GM18909 (cell line): Measurements from ENCODE around the gene MAST4.
A peak's percentile ranks its signal among the peaks of the same experiment; 100 is the strongest.

Source experiments
- ATAC-seq: cut with Tn5 transposase; IDR thresholded peaks from one replicate; pipeline ENCODE4 v1.9.1; 2021; ENCODE audit warnings: mild to moderate bottlenecking; ENCODE audit not compliant: unreplicated experiment, poor library complexity

Gene MAST4

DNA sequence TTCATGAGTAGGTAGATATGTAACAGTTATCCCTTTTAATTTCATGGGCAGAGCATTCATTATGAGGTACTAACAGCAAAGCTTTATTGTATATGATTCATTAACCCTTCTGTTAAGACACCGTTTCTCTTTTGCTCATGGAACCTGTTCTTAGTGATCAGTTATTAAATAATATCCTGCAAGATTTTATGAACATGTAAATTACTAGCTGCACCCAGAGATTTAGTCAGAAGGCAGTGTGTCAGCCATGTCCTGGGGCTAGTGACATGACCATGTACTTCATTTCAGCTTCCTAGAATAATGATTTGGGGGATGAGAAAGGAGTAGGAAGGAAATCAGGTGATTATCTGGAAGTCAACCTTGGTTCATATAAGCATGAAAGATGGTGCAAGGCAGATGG is 7.0 kb downstream of the MAST4 start:
- ATAC-seq = no peak

DNA sequence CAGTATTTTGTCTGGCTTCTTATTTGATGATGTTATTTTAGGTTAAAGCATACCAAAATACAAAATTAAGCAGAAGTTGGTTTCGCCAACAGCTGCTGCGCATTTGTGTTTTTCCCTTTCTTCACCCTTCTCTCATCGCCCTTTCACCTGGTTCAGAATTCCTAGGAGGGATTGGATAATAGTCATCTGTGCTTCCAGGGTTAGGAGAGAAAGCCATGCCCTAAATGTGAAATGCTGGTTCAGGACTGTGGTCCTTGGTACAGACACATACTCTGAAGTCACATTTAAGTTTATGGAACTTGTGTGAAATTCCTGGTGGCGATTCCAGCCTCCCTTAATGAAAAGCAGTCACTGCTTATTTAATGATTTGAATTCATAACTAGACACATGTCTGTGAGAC is 7.7 kb downstream of the MAST4 start:
- no peak for ATAC-seq

DNA sequence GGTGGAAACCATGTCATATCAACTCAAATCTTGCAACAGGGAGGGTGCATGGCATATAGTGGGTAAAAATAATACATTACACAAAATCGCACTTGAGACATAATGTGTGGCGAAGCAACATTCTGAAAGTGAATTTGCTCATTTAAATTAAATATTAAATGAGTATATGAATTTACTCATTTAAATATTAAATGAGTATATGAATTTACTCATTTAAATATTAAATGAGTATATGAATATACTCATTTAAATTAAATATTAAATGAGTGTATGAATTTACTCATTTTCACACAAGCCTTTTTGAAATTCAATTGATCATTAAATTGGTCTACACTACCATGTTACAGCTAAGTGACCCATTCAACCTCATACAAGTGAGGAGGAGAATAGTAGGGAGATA is 10.5 kb downstream of the MAST4 start:
- ATAC-seq = no peak

DNA sequence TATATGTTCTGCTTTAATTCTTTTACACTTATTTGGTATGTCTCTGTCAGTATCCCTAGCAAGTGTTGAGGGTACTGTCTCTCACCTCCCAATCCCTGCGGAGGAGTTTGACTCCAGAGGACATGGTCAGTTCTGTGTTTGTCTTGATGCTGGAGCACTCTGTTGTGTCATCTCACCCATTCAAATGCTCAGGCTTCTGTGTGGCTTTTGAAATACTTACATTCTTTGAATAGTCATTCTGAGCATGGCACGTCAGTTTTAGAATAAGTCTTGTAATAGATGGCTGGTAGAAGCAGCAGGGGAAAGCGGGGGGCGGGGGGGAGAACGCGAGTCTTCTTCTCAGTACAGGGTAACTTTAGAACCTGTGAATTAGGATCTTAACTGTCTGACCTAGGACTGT is 12.3 kb downstream of the MAST4 start:
- ATAC-seq = no peak

DNA sequence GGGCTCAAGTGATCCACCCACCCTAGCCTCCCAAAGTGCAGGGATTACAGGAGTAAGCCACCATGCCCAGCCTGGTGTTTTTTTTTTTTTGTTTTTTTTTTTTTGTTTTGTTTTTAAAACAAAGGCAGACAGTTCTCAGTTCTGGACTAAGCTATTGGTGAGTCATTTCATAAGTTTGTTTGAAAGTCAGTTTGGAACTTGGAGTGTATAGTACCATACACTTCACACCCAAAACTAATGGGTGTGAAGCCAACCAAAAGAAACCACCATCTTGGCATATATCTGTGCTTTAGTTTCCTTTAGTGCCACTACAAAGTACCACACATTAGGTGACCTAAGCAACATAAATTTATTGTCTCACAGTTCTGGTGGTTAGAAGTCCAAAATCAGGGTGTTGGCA is 13.4 kb downstream of the MAST4 start:
- ATAC-seq = no peak

DNA sequence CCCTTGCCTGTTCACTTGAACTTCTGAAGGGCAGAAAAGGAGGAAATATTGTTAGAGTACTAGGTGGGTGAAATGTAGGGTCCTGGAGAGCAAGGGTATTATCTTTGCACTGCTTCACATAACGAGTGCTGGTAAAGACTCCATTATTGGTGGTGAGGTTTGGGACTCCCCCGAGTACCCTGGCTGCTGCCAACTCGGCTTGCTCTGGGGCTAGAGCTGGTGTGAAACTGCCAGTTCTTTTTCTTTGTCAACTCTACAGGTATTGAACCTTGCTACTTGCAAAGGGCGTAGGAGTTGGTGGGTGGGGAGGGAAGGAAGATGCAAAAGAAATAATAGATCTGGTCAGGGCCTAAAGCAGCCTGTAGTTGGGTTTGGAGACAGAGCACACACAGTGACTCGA is 16.0 kb downstream of the MAST4 start:
- ATAC-seq = no peak

DNA sequence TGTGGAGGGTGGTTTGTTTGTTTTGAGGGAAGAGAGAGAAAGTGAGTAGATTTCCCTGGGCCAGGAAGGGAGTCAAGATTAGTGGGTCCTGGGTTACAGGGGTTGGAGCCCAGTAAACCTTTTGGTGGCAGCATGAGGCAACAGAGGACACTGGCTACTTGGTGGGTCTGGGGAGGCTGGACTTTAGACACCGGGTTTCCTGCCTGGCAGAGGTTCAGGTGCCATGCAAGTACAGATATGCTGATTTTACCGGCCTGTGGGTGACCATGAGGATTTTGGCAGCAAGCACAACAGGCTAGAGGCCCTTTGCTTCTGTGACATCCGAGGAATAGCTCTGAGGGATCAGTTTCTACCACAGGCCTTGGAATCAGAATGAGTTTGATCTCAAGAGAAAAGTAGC is 18.9 kb downstream of the MAST4 start:
- ATAC-seq = no peak

DNA sequence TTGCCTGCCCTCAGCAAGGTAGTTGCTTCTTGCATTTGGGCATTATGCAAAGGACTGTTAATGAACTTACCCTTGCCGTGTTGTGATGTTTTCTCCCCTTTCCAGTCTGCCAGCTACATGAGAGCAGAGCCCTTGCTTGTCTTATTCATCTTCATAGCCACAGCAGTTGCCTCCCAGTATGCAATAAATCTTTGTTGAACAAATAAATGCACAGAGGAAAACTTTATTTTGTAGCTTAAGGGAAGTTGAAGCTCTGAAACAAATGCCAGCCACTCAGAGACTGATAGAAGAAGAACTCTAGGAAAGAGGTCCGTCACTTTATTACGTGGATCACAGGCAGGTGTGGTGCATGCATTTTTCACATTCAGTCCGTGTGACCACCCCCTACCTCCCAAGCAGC is 19.7 kb downstream of the MAST4 start:
- no peak for ATAC-seq

DNA sequence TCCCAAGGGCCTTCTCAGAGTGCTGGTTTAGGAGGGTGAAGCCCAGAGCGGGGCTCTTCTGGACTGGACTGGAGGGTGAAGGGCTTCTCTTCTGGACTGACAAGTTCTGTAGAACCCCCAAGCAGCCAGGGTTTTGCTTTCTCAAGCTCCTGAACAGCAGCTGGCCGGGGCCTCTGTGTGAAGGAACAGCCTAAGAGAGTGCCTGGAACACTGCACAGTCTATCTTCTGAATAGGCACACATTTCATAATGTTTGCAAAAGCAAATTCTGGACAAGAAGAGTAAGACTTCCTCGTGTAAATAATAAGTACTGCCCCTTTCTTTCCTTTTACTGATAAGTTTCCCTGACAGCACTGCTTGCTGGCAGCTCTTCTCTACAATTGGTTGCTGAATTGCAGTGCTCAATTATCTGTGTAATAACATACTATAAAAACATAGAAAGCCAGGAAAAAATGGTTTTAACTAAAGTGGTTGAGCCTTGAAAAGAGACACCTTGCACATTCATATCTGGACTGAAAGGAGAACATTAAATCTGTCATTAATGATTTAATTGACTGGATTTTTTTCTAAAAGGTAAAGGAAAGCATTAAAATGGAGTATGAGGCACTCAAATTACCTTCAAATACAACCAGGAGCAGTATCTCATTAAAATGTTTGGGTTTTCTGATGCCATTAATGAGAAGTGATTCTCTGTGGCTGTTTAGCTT is 20.5 kb downstream of the MAST4 start:
- peak; percentile 13 for ATAC-seq

DNA sequence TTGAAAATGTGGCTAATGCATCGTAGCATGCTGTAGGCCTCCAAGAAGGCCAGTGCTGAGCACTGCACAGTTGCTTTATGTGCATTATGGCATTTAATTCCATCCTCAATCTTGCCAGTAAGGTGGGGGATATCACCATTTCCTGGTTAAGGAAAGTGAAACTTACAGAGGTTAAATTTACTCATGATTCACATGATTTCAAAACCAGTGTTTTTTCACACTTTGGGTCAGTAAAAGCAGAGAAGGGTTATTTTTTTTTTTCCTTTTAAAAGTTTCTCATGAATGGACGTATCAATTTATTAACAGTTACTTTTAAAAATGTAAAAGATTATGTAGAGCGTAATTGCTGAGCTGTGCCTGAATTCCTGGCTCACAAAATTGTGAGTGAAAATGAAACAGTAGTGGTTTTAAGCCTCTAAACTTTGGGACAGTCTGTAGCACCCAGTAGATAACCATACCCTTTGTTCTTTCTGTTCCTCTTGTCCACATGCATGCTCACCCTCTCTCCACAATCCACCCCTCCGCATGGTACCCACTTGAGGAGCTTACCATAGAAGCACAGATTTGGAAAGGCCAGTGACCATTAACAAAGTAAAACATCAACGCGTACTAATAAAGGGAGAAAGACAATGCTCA is 21.2 kb downstream of the MAST4 start:
- peak; percentile 69 for ATAC-seq

DNA sequence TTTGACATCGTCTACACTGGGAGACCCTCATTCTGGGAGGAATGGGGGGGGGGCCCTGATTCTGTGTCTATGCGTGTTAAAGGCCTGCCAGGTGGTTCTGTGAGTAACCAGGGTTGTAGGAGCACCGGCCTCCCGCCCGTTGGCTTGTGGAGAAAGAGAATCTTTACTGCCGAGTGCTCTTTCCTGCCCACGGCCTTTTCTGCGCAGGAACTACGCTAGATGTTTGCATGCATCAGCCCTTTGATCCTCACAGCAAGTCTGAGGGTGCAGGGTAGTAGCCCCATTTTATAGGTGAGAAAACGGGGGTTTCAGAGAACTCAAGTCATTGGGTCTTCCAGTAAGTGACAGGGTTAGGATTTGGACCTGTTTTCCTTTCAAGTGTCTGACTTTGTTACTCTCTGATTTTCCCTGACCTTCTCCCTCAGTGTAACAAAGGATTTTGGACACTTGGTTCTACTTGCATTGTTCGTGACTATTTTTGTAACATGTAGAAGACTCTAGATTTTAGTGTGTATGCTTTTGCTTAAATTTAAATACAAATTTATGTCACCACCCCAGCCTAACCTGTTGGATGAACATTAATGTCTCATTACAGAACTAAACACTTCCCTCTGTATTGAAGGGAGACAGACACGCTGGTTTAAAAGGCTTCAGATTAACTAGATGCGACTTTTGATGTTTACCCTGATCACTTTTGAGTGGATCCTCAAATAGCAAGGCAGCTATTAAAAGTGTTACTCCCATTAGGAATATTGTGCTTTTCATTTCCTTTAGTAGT is 22.0 kb downstream of the MAST4 start:
- ATAC-seq = no peak

DNA sequence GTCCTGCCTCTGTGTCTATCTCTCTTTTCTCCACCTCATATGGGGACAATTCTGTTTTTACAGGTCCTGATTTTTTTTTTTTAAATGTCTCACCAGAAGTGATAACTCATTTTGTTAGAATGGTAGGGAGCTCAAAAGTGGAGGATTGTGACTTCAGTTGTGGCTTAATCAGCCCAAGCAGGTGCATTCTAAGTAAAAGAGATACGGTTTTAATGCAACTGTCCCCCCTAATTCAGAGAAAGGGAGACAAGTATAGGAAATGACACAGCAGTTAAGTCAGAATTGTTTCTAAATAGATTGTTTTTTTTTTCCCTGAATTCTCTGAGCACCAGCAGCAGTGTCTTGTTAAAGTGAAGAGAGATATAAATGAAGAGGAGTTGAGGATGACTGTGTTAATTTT is 24.5 kb downstream of the MAST4 start:
- ATAC-seq = no peak

DNA sequence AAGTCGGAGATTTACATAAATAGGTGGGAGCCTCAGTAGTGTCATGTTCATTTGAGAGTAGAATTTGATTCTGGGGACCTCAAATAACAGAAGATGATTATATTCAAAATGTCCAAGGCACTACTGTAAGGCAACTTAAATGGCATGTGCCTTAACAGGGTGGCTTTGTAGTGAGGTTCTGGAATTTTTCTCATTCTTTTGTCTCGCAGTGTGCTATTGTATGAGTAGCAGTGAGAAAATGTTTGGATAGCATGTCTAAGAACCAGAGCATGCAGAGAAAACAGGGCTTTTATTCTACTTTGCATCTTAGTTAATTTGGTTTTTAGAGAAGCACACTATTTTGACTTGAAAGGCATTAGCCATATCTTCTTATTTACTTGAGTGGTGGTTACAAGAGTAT is 25.0 kb downstream of the MAST4 start:
- no peak for ATAC-seq

DNA sequence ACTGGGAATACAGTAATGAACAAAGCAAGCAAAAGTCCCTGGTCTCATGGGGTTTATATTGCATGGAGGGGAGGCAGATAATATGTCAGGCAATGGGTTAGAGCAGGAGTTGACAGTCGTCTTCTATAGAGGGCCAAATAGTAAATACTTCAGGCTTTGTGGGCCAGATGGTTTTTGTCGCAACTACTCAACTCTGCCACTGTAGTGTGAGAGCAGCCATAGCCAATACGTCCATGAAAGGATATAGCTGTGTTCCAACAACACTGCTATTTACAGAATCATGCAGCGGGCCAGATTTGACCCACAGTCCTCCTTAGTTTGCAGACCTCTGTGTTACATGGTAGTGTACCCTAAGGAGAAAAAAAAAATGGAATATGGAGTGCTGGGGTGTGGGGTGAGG is 25.5 kb downstream of the MAST4 start:
- ATAC-seq = no peak

DNA sequence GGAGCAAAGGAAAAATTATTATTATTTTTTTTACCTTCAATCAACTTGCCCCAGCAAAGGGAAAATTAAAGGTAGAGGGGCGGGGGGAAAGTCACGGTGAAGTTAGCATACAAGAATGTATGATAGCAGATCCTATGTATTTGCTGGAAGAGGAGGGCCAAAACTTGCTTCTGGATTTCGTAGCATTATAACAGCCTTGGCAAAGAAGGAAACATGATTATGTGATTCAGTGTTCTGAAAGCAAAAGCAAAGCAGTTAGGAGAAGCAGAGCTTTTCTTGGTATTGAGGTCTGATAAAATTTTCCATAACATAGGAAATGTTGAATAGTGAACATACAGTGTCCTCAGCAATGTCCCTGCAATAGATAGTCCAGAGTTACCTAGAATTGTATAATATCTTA is 32.4 kb downstream of the MAST4 start:
- no peak for ATAC-seq

DNA sequence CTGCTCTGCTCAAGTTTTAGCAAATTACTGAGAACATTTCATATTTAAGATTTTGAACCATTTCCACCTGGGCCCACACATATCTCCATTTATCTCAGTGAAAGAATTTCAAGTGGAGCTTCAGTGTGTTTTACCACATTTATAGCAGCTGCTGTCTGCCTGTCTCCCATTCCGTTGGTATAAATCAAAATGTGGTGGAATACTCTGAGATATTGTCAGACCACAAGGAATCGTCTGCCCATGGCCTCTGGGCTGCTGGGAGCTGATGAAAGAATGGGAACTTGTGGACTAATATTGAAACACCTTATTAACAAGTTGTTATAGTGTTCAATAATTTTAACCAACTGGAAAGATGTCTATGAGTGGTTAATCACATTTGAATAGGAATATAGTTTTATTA is 33.3 kb downstream of the MAST4 start:
- no peak for ATAC-seq

DNA sequence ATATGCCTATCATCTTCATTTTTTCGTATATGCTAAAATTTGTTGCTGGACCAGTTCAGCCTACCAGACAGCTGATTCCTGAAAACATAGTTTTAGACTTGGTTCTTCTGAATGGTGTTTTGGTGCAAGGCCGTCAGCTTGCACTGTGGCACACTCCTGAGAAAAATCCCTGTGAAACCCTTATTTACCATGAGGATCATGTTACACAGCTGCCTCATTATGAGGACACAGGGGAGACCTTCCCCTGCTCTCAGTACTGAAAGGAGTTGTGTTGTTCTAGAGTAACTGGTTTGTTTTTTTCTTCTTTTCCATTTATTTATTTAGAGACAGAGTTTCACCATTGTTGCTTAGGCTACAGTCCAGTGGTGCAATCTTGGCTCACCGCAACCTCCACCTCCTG is 37.6 kb downstream of the MAST4 start:
- ATAC-seq = no peak

DNA sequence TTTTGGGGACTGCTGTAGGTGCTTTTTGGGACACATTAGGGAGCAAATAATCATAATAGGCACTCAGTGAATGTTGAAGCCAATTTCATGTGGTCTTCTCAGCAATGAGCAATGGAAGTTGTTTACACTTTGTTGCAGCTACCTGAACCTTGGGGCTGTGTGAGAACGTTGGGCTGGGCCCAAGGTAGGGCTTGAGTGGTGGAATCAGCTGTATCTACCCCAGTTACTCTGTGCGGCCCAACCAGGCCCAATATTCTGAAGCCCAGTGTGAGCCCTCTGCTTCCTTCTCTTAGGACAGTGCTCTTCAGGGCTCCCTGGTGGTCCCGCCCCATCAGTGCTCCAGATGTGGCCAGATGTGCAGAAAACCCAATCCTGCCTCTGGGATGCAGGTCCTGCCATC is 38.4 kb downstream of the MAST4 start:
- no peak for ATAC-seq

DNA sequence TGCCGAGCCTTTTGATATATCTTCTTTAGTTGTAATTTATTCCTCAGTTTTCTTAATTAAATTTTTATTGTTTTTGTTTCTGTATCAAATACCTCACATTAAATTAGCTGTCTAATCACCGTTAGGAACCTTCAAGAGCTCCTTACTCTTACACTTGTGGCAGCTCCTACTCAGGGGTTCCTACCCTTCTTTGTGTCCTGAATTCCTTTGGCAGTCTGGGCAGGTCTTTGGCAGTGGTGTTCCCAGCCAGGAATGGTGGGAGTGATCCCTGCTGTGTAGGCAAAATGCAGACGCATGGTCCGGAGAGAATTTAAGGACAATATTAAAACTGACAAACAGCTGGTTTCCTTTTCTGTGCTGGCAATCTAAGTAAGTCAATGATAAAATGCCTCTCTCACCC is 41.8 kb downstream of the MAST4 start:
- ATAC-seq = no peak

DNA sequence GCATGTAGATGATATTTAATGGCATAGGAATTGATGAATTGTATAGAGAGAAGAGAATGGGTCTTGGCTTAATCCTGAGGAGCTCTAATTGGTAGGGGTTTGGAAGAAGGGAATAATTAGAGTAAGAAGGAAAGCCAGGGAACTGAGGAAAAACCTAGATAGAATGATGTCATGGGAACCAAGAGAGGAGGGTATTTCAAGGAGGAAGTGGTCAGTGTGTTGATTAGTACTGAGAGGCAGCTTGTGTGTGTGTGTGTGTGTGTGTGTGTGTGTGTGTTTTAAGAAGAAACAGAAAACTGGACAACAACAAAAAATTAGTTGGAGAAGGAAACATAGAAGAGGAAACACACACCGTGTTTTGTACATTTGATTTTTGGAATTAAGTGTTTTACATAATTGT is 42.8 kb downstream of the MAST4 start:
- ATAC-seq = no peak

DNA sequence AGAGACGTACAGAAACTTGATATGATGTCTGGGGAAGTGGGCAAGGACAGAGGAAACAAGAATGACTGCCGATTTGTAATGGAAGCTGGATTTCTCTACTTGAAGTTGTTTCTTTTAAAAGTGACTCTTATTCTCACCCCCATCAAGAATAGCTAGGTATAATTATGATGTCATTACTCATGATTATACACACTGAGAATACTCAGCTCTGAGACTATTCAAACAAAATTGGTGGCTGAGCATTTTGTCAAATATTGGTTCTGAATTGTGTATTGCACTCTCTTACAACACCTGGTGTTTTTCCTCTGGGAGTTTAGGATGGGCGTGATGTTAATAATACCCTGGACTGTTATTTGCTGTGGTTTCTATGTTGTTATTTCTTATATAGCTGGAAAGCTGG is 46.3 kb downstream of the MAST4 start:
- ATAC-seq = no peak

DNA sequence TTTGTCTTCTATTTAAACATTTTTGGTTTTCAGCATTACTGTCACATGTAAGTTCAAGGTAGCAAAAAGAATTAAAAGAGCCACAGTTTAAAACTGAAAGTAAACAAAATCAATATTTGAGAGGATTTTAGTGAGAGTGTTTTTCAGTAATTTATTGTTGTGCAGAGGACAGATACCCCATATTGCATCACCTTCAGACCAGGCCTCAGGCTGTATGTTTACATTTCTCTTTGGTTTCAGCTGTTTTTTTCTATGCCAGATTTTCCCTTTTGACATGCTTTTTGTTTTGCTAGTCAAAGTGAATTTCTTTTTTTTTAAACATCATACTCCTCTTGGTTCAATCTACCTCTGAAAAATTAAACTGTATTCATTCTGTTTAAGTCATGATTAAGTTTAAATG is 47.2 kb downstream of the MAST4 start:
- no peak for ATAC-seq
